Measurements from ENCODE around the gene BRMS1.

Gene BRMS1

DNA sequence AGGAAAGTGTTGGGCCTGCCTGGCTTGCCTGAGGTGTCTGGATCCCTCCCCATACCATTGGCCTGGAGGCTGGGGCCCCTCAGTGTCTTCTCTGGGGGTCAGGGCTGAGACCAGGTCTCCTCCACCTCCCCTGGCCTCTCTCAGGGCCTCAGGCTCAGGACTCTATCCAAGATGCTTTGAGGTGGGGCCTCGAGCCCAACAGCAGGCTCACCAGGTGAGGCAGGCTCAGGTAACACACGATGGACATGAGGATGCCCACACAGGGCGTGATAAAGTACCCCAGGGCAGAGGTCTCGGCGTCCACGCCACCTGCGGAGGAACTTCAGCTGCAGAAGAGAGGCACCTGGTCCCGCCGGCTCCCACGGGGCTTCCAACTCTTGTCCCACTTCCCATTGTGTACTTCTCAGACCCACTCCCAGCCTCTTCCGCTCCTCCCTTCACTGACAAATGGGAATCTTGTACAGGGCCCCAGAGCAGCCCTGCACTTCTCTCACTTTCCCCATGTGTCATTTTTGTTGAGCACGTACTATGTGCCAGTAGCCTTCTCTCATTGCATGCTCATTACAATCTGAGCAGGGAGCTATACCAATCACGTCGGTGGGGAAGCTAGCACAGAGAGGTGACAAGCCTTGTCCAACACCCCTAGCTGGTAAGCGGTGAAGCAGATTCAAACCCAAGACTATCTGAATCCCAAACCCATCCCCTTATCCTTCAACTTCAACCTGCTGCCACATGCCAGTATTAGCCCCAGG, 22.8 kb upstream of the BRMS1 start:
- Histone ChIP-seq H3K9me3 (no peaks in the 10 kb centered on the region), H3K4me3 (ENCODE audit: low read depth in 1 of 2, low read length in 1 of 2) (no peak overlapping the region), H3K27me3 (peaks cover 45% of the 10 kb centered on the region), H3K27ac (no peak overlapping the region), H3K4me1 (ENCODE audit: control insufficient read depth in 1 of 2, insufficient read depth in 1 of 2, low read depth in 1 of 2, low read length in 1 of 2) (peaks cover 12 to 17% of the 10 kb centered on the region in 2 experiments), H3K36me3 (no peaks in the 10 kb centered on the region)
- TF ChIP-seq CTCF (IDR thresholded peaks at IDR 0.05) = no peak

DNA sequence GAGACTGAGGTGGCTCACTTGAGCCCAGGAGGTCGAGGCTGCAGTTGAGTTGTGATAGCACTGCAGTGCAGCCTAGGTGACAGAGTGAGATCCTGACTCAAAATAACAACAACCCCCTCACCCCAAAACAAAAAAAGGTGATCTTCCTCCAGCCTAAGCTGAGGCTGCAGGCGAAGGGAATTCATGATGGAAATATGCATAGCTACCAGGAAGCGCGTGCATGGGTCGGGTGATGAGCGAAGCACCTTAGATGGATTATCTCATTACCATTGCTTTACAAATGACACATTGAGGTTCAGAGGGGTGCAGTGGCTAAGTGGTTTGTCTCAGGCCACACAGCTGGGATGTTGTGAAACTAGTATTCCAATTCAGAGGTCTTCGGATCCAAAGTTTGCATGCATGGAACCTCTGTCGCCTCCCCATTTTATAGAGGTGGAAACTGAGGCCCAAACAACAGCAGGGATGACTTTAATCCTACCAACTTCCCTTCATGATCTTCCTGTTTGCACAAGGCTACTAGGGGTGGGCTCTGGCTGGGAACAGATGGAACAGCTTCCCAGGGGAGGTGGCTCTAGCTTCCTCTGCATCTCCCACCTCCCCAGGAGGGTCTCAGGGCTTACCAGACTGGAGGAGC, 22.1 kb upstream of the BRMS1 start:
- Histone ChIP-seq H3K4me1 (ENCODE audit: control insufficient read depth in 1 of 2, insufficient read depth in 1 of 2, low read depth in 1 of 2, low read length in 1 of 2) (peaks cover 8 to 12% of the 10 kb centered on the region in 2 experiments), H3K27me3 (peaks cover 38% of the 10 kb centered on the region), H3K27ac (no peak overlapping the region), H3K9me3 (no peaks in the 10 kb centered on the region), H3K4me3 (ENCODE audit: low read depth in 1 of 2, low read length in 1 of 2) (no peak overlapping the region), H3K36me3 (no peaks in the 10 kb centered on the region)
- no peak for TF ChIP-seq CTCF (IDR thresholded peaks at IDR 0.05)

- TF ChIP-seq CTCF (IDR thresholded peaks at IDR 0.05) = no peak
- Histone ChIP-seq H3K4me1 (ENCODE audit: control insufficient read depth in 1 of 2, insufficient read depth in 1 of 2, low read depth in 1 of 2, low read length in 1 of 2) (peaks cover 1 to 2% of the 10 kb centered on the region in 2 experiments), H3K4me3 (ENCODE audit: low read depth in 1 of 2, low read length in 1 of 2) (no peak overlapping the region)
Observed at GRCh38 chr11:66365711-66366619, 21.1 kb upstream of the BRMS1 start.

GRCh38 chr11:66365166-66365565, 20.3 kb upstream of the BRMS1 start:
- Histone ChIP-seq H3K27ac (no peak overlapping the region), H3K36me3 (no peaks in the 10 kb centered on the region), H3K4me1 (ENCODE audit: control insufficient read depth in 1 of 2, insufficient read depth in 1 of 2, low read depth in 1 of 2, low read length in 1 of 2) (no peaks in the 10 kb centered on the region), H3K9me3 (no peaks in the 10 kb centered on the region), H3K4me3 (ENCODE audit: low read depth in 1 of 2, low read length in 1 of 2) (no peak overlapping the region), H3K27me3 (peaks cover 20% of the 10 kb centered on the region)
- no peak for TF ChIP-seq CTCF (IDR thresholded peaks at IDR 0.05)

More at GRCh38 chr11:66365711-66366619, 21.1 kb upstream of the BRMS1 start:
- Histone ChIP-seq H3K9me3 (no peaks in the 10 kb centered on the region), H3K27me3 (peaks cover 28% of the 10 kb centered on the region), H3K27ac (no peak overlapping the region), H3K36me3 (no peaks in the 10 kb centered on the region)

- Histone ChIP-seq H3K27me3 (peaks cover 8% of the 10 kb centered on the region), H3K4me1 (ENCODE audit: control insufficient read depth in 1 of 2, insufficient read depth in 1 of 2, low read depth in 1 of 2, low read length in 1 of 2) (no peaks in the 10 kb centered on the region), H3K27ac (no peak overlapping the region), H3K4me3 (ENCODE audit: low read depth in 1 of 2, low read length in 1 of 2) (no peak overlapping the region), H3K9me3 (no peaks in the 10 kb centered on the region), H3K36me3 (no peaks in the 10 kb centered on the region)
- peak; percentile 81 for TF ChIP-seq CTCF (IDR thresholded peaks at IDR 0.05)
Observed at GRCh38 chr11:66363805-66364535, 19.1 kb upstream of the BRMS1 start.
